ENCODE results near the gene SORL1.

GRCh38 chr11:121547574-121547973 is 95.5 kb downstream of the SORL1 start:
- TF ChIP-seq CTCF (IDR thresholded peaks at IDR 0.05; ENCODE audit: borderline replicate concordance, extremely low read depth, low read length, poor library complexity, severe bottlenecking) (no peak), EZH2 (IDR thresholded peaks at IDR 0.05; ENCODE audit: borderline replicate concordance, low read depth, low read length, severe bottlenecking) (no peak)
